Measurements from ENCODE around the gene BICDL1.

- TF ChIP-seq CTCF (conservative IDR thresholded peaks at IDR 0.05; ENCODE audit: low read length), result no peak
- no peak for TF ChIP-seq EZH2phosphoT487 (IDR thresholded peaks at IDR 0.05; ENCODE audit: borderline replicate concordance)
These were observed 26.3 kb downstream of the BICDL1 start for GRCh38 chr12:120015313-120015712.
